ENCODE data around the gene GPR158. TPM values are rescaled to one million over a fixed set of nuclear protein-coding genes. Genes with fewer than 3 reads are reported as not detected.

GPR158 gene
- polyA plus RNA-seq, 4 donors = 0.24 to 0.33 TPM; not detected in 2

DNA sequence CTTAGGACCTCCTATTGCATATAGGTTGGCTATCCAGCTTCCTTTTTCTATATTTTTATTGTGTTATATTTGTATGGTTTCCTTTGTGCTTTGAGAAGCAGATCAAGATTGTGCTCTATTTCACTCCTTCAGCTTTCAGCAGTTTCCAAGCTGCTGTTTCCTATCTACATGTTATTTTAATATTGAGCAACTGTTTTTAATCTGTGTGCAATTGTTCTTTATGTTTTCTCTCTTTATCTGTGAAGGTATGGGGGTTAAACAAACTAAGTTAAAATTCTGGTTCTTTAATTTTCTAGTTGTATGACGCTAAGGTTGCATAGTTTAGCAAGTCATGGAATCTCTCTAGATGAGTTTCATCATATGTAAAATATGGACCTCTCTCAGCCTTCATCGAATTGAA lies 251.0 kb downstream of the GPR158 start:
- FAIRE-seq = no peak
- no peaks in the 10 kb centered on the region for H3K9me3 ChIP-seq (ENCODE audit: control insufficient read depth in 2 of 2, insufficient read depth in 1 of 2, low read depth in 1 of 2, low read length in 1 of 2)
- no peaks in the 10 kb centered on the region for H3K36me3 ChIP-seq (ENCODE audit: control insufficient read depth in 3 of 3, insufficient read depth in 2 of 3, low read depth in 1 of 3, low read length in 3 of 3)
- H3K4me3 ChIP-seq (ENCODE audit: low read depth in 1 of 3, low read length in 3 of 3) = no peak overlapping the region
- no peak for DNase-seq
- H3K27ac ChIP-seq (ENCODE audit: low read depth in 1 of 3, low read length in 2 of 3) = no peak overlapping the region
- no peaks in the 10 kb centered on the region for H3K27me3 ChIP-seq (ENCODE audit: control insufficient read depth in 3 of 3, insufficient read depth in 3 of 3, low read length in 3 of 3)
- 41 to 72% (median 46%) methylated on average over 2 of the region's 2 CpGs for WGBS, 3 donors
- H3K4me1 ChIP-seq (ENCODE audit: control insufficient read depth in 3 of 3, insufficient read depth in 2 of 3, low read depth in 1 of 3, low read length in 2 of 3) = no peaks in the 10 kb centered on the region

DNA sequence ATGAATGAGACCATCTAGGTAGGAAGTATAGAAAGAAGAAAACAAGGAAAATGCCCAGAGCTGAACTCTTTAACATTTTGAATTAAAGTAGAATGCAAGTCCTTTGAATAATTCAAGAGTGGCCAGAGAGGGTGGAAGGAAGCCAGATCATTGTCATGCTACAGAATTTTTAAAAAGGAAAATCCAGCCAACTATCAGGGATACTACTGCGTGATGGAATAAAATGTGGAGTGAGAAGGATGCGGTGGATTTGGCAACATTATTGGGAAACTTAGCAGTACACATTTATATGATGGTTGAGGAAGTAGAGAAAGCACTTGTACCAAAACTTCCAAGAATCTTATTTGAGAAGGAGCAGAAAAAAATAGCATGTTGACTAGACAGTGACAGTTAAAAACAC lies 261.6 kb downstream of the GPR158 start:
- Histone ChIP-seq H3K36me3 (ENCODE audit: control insufficient read depth in 3 of 3, insufficient read depth in 2 of 3, low read depth in 1 of 3, low read length in 3 of 3) (no peaks in the 10 kb centered on the region), H3K27ac (ENCODE audit: low read depth in 1 of 3, low read length in 2 of 3) (no peak overlapping the region), H3K4me1 (ENCODE audit: control insufficient read depth in 3 of 3, insufficient read depth in 2 of 3, low read depth in 1 of 3, low read length in 2 of 3) (no peaks in the 10 kb centered on the region), H3K4me3 (ENCODE audit: low read depth in 1 of 3, low read length in 3 of 3) (no peak overlapping the region), H3K9me3 (ENCODE audit: control insufficient read depth in 2 of 2, insufficient read depth in 1 of 2, low read depth in 1 of 2, low read length in 1 of 2) (no peaks in the 10 kb centered on the region), H3K27me3 (ENCODE audit: control insufficient read depth in 3 of 3, insufficient read depth in 3 of 3, low read length in 3 of 3) (no peaks in the 10 kb centered on the region)
- FAIRE-seq (no peak), DNase-seq (no peak)
- 89 to 97% (median 93%) methylated on average over 2 of the region's 2 CpGs for WGBS, 3 donors

DNA sequence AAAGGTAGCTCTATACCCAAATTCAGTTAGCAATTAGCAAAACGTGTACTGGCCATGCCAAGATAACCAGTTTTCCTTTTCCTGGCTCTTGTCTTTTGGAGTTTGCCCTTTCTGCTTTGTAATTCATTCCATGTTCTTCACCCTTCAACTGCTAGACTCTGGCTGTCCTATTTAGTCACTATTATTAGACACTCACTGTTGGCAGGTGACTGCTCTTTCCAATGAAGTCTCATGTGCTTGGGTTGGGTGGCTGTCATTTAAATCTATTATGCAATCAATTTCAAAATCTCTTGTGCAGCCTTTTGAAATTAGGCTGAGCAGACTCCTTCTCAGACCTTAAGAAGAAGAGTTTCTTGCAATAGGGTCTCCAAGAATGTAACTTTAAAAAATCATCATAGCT lies 266.5 kb downstream of the GPR158 start:
- no peaks in the 10 kb centered on the region for H3K9me3 ChIP-seq (ENCODE audit: control insufficient read depth in 2 of 2, insufficient read depth in 1 of 2, low read depth in 1 of 2, low read length in 1 of 2)
- no peak overlapping the region for H3K27ac ChIP-seq (ENCODE audit: low read depth in 1 of 3, low read length in 2 of 3)
- DNase-seq (no peak), FAIRE-seq (no peak)
- H3K27me3 ChIP-seq (ENCODE audit: control insufficient read depth in 3 of 3, insufficient read depth in 3 of 3, low read length in 3 of 3) = no peaks in the 10 kb centered on the region
- no peaks in the 10 kb centered on the region for H3K4me1 ChIP-seq (ENCODE audit: control insufficient read depth in 3 of 3, insufficient read depth in 2 of 3, low read depth in 1 of 3, low read length in 2 of 3)
- WGBS, 3 donors = 10 to 43% (median 19%) methylated on average over 1 of the region's 1 CpG
- H3K36me3 ChIP-seq (ENCODE audit: control insufficient read depth in 3 of 3, insufficient read depth in 2 of 3, low read depth in 1 of 3, low read length in 3 of 3) = no peaks in the 10 kb centered on the region
- no peak overlapping the region for H3K4me3 ChIP-seq (ENCODE audit: low read depth in 1 of 3, low read length in 3 of 3)

DNA sequence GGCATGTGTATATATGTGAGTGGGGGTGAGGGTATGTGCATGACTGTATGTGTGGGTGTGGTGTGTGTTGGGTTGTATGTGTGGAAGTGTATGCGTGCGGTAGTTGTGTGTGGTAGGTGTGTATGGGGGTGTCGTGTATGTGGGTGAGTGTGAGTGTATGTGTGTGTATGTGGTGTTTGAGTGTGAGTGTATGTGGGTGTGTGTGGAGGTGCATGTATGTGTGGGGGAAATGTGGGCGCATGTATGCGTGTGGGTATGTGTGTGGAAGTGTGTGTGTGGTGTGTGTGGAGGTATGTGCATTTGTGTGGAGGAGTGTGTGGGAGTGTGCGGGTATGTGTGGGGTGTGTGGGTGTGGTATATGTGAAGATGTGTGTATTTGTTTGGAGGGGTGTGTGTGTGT lies 269.5 kb downstream of the GPR158 start:
- H3K27ac ChIP-seq (ENCODE audit: low read depth in 1 of 3, low read length in 2 of 3) = no peak overlapping the region
- no peak for FAIRE-seq
- no peaks in the 10 kb centered on the region for H3K9me3 ChIP-seq (ENCODE audit: control insufficient read depth in 2 of 2, insufficient read depth in 1 of 2, low read depth in 1 of 2, low read length in 1 of 2)
- 76 to 86% (median 79%) methylated on average over 6 of the region's 6 CpGs for WGBS, 3 donors
- H3K36me3 ChIP-seq (ENCODE audit: control insufficient read depth in 3 of 3, insufficient read depth in 2 of 3, low read depth in 1 of 3, low read length in 3 of 3) = no peaks in the 10 kb centered on the region
- H3K4me3 ChIP-seq (ENCODE audit: low read depth in 1 of 3, low read length in 3 of 3) = no peak overlapping the region
- H3K4me1 ChIP-seq (ENCODE audit: control insufficient read depth in 3 of 3, insufficient read depth in 2 of 3, low read depth in 1 of 3, low read length in 2 of 3) = no peaks in the 10 kb centered on the region
- no peak for DNase-seq
- H3K27me3 ChIP-seq (ENCODE audit: control insufficient read depth in 3 of 3, insufficient read depth in 3 of 3, low read length in 3 of 3) = no peaks in the 10 kb centered on the region

DNA sequence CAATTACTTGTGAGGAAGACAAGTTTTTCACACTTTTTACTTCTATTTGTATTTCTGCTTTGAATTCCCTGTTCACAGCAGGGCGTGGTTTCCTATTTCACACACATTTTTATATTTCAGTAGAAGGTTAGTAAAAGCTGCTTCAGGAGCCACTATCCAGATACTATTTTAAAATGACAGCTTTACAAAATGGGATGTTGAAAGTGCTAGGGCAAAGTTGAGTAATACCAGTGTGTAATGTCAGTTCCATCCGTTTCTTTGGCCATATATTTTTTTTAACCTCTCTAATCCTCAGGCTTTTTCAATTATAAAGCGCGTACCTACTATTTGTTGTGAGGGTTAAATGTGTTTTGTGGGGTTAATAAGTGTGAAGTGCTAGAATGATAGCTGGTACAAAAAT lies 276.6 kb downstream of the GPR158 start:
- H3K9me3 ChIP-seq (ENCODE audit: control insufficient read depth in 2 of 2, insufficient read depth in 1 of 2, low read depth in 1 of 2, low read length in 1 of 2) = no peaks in the 10 kb centered on the region
- WGBS, 3 donors = 76 to 79% (median 76%) methylated on average over 4 of the region's 4 CpGs
- H3K4me1 ChIP-seq (ENCODE audit: control insufficient read depth in 3 of 3, insufficient read depth in 2 of 3, low read depth in 1 of 3, low read length in 2 of 3) = no peaks in the 10 kb centered on the region
- no peaks in the 10 kb centered on the region for H3K27me3 ChIP-seq (ENCODE audit: control insufficient read depth in 3 of 3, insufficient read depth in 3 of 3, low read length in 3 of 3)
- no peaks in the 10 kb centered on the region for H3K36me3 ChIP-seq (ENCODE audit: control insufficient read depth in 3 of 3, insufficient read depth in 2 of 3, low read depth in 1 of 3, low read length in 3 of 3)
- FAIRE-seq = no peak
- DNase-seq = no peak
- no peak overlapping the region for H3K4me3 ChIP-seq (ENCODE audit: low read depth in 1 of 3, low read length in 3 of 3)
- H3K27ac ChIP-seq (ENCODE audit: low read depth in 1 of 3, low read length in 2 of 3) = no peak overlapping the region

DNA sequence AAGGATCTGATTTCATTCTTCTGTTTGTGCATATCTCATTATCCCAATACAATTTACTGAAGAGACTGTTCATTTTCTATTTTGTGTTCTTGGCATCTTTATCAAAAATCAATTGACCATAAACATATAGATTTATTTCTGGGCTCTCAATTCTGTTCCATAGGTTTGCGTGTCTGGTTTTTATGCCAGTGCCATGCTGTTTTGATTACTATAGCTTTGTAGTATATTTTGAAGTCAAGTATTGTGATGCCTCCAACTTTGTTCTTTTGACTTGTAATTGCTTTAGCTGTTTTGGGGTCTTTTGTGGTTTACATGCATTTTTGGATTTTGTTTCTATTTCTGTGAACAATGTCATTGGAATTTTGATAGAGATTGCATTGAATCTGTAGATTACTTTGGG lies 278.8 kb downstream of the GPR158 start:
- 53 to 94% (median 90%) methylated on average over 1 of the region's 1 CpG for WGBS, 3 donors
- DNase-seq = no peak
- H3K36me3 ChIP-seq (ENCODE audit: control insufficient read depth in 3 of 3, insufficient read depth in 2 of 3, low read depth in 1 of 3, low read length in 3 of 3) = no peaks in the 10 kb centered on the region
- no peak overlapping the region for H3K4me3 ChIP-seq (ENCODE audit: low read depth in 1 of 3, low read length in 3 of 3)
- no peak overlapping the region for H3K27ac ChIP-seq (ENCODE audit: low read depth in 1 of 3, low read length in 2 of 3)
- H3K27me3 ChIP-seq (ENCODE audit: control insufficient read depth in 3 of 3, insufficient read depth in 3 of 3, low read length in 3 of 3) = no peaks in the 10 kb centered on the region
- no peak for FAIRE-seq
- no peaks in the 10 kb centered on the region for H3K4me1 ChIP-seq (ENCODE audit: control insufficient read depth in 3 of 3, insufficient read depth in 2 of 3, low read depth in 1 of 3, low read length in 2 of 3)
- no peaks in the 10 kb centered on the region for H3K9me3 ChIP-seq (ENCODE audit: control insufficient read depth in 2 of 2, insufficient read depth in 1 of 2, low read depth in 1 of 2, low read length in 1 of 2)

DNA sequence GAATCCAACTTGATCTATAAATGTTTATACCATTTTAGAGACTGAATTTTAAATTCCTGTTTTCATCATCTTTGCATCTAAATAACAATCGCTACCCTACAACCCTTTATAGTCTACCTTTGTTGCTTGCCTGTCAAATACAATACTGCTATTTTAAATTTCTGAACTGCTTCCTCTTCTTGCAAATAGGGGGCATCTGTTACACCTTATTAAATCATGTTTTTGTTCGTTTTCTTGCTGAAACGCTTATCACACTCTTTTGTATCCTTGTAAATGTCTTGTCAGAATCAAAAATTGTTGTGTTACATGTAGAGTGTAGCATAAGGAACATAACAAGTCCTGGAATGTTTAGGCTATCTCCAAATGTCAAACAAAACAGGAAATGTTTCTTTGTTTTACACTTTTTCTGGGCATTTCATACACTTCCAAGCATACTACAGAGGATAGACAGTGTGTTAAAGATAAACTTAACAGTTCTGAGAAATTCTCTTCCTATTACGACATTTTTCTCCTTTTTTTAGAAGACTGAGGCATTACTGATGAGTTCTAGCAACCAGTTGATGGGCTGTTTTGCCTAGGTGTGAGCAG lies 281.3 kb downstream of the GPR158 start:
- DNase-seq (no peak), FAIRE-seq (no peak)
- Histone ChIP-seq H3K27ac (ENCODE audit: low read depth in 1 of 3, low read length in 2 of 3) (no peak overlapping the region), H3K36me3 (ENCODE audit: control insufficient read depth in 3 of 3, insufficient read depth in 2 of 3, low read depth in 1 of 3, low read length in 3 of 3) (no peaks in the 10 kb centered on the region), H3K27me3 (ENCODE audit: control insufficient read depth in 3 of 3, insufficient read depth in 3 of 3, low read length in 3 of 3) (no peaks in the 10 kb centered on the region), H3K4me1 (ENCODE audit: control insufficient read depth in 3 of 3, insufficient read depth in 2 of 3, low read depth in 1 of 3, low read length in 2 of 3) (no peaks in the 10 kb centered on the region), H3K9me3 (ENCODE audit: control insufficient read depth in 2 of 2, insufficient read depth in 1 of 2, low read depth in 1 of 2, low read length in 1 of 2) (no peaks in the 10 kb centered on the region), H3K4me3 (ENCODE audit: low read depth in 1 of 3, low read length in 3 of 3) (no peak overlapping the region)
- WGBS, 3 donors = 29 to 42% (median 30%) methylated on average over 4 of the region's 4 CpGs

DNA sequence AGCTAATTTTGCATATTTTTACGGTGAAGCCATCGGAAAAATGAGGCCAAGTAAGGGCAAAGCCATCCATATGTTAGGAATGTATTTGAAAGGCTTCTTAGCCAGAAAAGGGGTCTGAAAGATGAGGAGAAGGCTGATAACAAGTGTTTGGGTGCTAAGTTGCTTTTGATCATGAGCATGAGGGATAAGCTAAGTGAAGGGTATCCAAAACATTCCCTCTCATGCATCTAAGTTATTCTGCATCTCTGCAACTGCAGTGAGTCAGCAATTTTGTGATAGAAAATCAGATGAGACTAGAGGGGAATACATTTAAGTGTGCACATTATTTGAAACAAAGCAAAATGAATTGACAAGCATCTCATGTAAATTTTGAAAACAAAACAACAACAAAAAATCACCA lies 282.8 kb downstream of the GPR158 start:
- H3K36me3 ChIP-seq (ENCODE audit: control insufficient read depth in 3 of 3, insufficient read depth in 2 of 3, low read depth in 1 of 3, low read length in 3 of 3) = no peaks in the 10 kb centered on the region
- FAIRE-seq (no peak), DNase-seq (no peak)
- WGBS, 3 donors = 71 to 91% (median 88%) methylated on average over 2 of the region's 2 CpGs
- H3K27ac ChIP-seq (ENCODE audit: low read depth in 1 of 3, low read length in 2 of 3) = no peak overlapping the region
- H3K9me3 ChIP-seq (ENCODE audit: control insufficient read depth in 2 of 2, insufficient read depth in 1 of 2, low read depth in 1 of 2, low read length in 1 of 2) = no peaks in the 10 kb centered on the region
- H3K4me1 ChIP-seq (ENCODE audit: control insufficient read depth in 3 of 3, insufficient read depth in 2 of 3, low read depth in 1 of 3, low read length in 2 of 3) = no peaks in the 10 kb centered on the region
- H3K4me3 ChIP-seq (ENCODE audit: low read depth in 1 of 3, low read length in 3 of 3) = no peak overlapping the region
- H3K27me3 ChIP-seq (ENCODE audit: control insufficient read depth in 3 of 3, insufficient read depth in 3 of 3, low read length in 3 of 3) = no peaks in the 10 kb centered on the region

DNA sequence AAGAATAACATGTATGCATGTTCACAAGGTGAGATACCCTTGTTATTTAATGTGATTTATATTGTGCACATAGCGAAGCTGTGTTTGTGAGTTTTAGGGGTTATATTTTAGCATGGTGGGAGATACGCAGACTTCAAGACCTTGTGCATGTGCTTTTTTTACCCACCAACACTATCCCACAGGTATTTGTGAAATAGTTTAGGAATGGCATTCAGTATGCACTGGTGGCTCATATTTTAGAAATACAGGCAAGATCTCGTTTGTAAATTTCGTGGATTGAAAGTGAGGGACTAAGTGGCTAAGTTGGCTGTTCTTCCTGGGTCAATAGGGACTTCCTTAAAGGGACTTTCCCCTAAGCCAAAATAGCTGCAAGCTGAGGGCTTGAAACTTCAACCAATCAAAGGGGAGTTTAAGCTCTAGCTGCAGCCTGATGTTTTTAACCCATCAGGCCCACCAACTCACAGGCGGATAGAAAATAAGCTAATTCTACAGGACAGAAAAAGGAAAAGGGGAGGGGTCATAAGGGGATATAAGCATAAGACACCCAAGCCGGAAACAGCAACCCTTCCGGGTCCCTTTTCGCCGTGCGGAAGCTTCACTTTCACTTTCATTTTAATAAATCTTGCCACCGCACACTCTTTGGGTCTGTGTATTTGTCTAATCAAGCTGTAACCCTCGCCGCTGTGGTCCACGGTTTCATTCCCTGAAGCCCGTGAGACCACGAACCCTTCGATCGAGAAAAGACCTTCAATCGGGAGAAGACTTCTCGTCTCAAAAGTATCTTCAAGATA lies 291.0 kb downstream of the GPR158 start:
- FAIRE-seq (no peak), DNase-seq (no peak)
- Histone ChIP-seq H3K4me1 (ENCODE audit: control insufficient read depth in 3 of 3, insufficient read depth in 2 of 3, low read depth in 1 of 3, low read length in 2 of 3) (no peaks in the 10 kb centered on the region), H3K9me3 (ENCODE audit: control insufficient read depth in 2 of 2, insufficient read depth in 1 of 2, low read depth in 1 of 2, low read length in 1 of 2) (no peaks in the 10 kb centered on the region), H3K27ac (ENCODE audit: low read depth in 1 of 3, low read length in 2 of 3) (no peak overlapping the region), H3K36me3 (ENCODE audit: control insufficient read depth in 3 of 3, insufficient read depth in 2 of 3, low read depth in 1 of 3, low read length in 3 of 3) (no peaks in the 10 kb centered on the region), H3K4me3 (ENCODE audit: low read depth in 1 of 3, low read length in 3 of 3) (no peak overlapping the region), H3K27me3 (ENCODE audit: control insufficient read depth in 3 of 3, insufficient read depth in 3 of 3, low read length in 3 of 3) (no peaks in the 10 kb centered on the region)
- 85 to 90% (median 87%) methylated on average over 20 of the region's 20 CpGs for WGBS, 3 donors
